ENCODE measurements around the gene BAZ1B.
"Not testable (repeated sequence)": the region's sequence is repeated elsewhere in the genome, so short reads cannot be mapped to it uniquely, and the experiment has no call there.

The BAZ1B gene

GRCh38 chr7:73541722-73542121 lies 19.6 kb upstream of the BAZ1B start:
- no peak for DNase-seq (ENCODE audit: low read depth)

GRCh38 chr7:73539709-73540108 lies 17.6 kb upstream of the BAZ1B start:
- DNase-seq (ENCODE audit: low read depth) = no peak

- DNase-seq (ENCODE audit: low read depth) = not testable (repeated sequence)
Measured at GRCh38 chr7:73538510-73538909, 16.4 kb upstream of the BAZ1B start.

GRCh38 chr7:73537051-73537450 lies 15.0 kb upstream of the BAZ1B start:
- DNase-seq (ENCODE audit: low read depth) = no peak

GRCh38 chr7:73536479-73536878 lies 14.4 kb upstream of the BAZ1B start:
- DNase-seq (ENCODE audit: low read depth) = no peak

GRCh38 chr7:73535918-73536317 lies 13.8 kb upstream of the BAZ1B start:
- DNase-seq (ENCODE audit: low read depth) = not testable (repeated sequence)

DNA sequence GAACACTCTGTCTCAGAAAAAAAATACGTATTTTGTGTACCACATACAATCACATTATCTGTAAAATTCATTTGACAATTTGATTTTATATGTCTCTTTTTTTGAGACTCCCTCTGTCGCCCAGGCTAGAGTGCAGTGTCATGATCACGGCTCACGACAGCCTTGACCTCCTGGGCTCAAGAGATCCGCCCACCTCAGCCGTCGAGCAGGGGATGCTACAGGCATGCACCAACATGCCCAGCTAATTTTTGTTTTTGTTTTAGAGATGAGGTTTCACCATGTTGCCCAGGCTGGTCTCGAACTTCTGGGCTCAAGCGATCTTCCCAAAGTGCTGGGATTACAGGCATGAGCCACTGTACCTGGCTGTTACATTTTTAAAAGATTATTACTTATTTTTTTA lies 11.6 kb upstream of the BAZ1B start:
- no peak for DNase-seq (ENCODE audit: low read depth)

DNA sequence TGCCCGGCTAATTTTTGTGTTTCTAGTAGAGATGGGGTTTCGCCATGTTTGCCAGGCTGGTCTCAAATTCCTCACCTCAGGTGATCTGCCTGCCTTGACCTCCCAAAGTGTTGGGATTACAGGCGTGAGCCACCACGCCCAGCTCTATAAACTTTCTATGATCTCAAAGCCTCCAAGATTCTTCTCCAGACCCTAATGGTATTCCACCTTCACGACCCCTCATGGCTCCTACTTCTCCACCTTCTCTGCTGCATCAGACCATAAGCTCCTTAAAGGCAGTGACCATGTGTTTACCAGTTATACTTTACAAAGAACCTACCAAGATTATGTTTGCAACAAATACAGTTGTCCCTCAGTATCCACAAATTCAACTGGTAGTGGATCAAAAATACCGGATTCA lies 10.1 kb upstream of the BAZ1B start:
- DNase-seq (ENCODE audit: low read depth) = no peak

GRCh38 chr7:73530800-73531199 lies 8.7 kb upstream of the BAZ1B start:
- DNase-seq (ENCODE audit: low read depth) = no peak

- DNase-seq (ENCODE audit: low read depth) = no peak
Measured at GRCh38 chr7:73526896-73527821, 5.1 kb upstream of the BAZ1B start.

DNA sequence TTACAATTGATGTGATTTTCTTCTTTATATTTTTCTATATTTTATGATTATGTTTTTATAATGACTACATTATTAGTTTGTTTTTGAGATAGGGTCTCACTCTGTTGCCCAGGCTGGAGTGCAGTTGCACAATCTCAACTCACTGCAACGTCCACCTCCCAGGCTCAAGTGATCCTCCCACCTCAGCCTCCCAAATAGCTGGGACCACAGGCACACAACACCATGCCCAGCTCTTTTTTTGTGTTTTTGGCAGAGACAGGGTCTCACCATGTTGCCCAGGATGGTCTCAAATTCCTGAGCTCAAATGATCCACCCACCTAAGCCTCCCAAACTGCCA lies 4.0 kb upstream of the BAZ1B start:
- not testable (repeated sequence) for DNase-seq (ENCODE audit: low read depth)

DNA sequence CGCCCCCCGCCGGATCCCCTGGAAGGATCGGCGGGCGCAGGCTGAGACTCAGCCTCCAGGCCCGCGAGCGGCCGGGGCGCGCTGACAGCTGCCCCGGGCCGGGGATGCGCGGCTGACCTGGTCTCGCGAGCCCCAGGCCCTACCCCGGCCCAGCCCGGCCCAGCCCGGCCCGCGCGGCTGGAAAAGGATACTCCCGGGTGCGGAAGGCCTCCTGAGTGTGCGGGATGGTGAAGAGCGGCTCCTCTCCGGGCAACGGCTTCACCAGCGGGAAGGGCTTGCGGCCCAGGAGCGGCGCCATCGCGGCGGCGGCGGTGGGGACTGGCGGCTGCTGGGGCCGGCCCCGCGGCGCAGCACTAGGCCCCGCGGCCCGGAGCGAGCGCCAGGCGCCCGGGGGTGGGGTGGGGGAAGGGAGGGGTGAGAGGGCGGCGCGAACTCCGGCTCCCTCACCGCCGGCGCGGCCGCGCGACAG lies 423 bp downstream of the BAZ1B start:
- no peak for DNase-seq (ENCODE audit: low read depth)

GRCh38 chr7:73520673-73521635 lies 1.1 kb downstream of the BAZ1B start:
- peak; percentile 1 for DNase-seq (ENCODE audit: low read depth)

GRCh38 chr7:73519867-73520672 lies 2.0 kb downstream of the BAZ1B start:
- DNase-seq (ENCODE audit: low read depth) = peak; percentile 11

GRCh38 chr7:73518470-73518869 lies 3.6 kb downstream of the BAZ1B start:
- no peak for DNase-seq (ENCODE audit: low read depth)

- DNase-seq (ENCODE audit: low read depth) = no peak
Measured at GRCh38 chr7:73517241-73517995, 4.7 kb downstream of the BAZ1B start.

DNA sequence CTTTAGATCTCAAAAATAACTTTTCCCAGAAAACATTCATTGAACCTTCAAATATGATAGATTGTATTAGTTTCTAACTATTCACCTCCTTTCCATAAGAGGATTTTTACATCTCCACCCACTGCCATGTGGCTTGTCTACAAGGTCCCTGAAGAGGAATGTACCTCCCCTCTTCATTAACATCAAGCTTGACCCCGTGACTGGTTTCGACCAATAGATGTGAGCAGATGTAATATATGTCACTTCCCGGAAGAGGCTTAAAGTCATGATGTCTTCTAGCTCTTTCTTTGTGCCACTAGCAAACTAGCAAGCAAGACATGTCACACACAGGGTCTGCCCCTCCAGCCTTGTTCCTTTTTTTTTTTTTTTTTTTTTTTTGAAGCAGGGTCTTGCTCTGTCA lies 6.9 kb downstream of the BAZ1B start:
- DNase-seq (ENCODE audit: low read depth) = no peak

DNA sequence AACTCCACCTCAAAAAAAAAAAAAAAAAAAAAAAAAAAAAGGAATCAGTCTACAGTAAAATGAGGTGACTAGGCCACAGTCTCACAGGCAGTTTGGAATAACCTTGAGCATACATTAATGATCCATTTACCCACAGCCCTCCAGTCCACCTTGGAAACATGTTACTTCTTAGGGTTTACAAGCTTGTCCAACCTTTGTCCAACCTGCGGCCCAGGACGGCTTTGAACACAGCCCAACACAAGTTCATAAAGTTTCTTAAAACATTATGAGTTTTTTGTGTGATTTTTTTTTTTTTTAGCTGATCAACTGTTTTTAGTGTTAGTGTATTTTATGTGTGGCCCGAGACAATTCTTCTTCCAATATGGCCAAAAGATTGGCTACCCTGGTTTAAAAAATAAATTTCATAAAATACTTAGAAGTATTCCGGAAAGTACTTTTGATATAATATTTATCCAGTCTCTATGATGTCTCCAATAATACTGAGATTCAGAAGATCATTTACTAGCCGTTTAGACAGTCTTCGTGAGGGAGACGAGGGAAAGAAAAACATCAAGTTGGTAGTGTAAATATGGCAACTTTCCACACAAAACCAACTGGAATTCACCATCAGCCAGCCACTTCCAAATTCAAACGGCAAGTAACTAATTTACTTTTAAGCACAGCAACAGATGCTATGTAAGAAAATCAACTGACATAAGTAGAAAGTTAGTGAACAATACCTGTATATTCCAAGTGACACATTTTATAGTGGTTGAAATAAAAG lies 9.9 kb downstream of the BAZ1B start:
- DNase-seq (ENCODE audit: low read depth) = no peak

GRCh38 chr7:73509463-73509862 lies 12.6 kb downstream of the BAZ1B start:
- DNase-seq (ENCODE audit: low read depth) = no peak

GRCh38 chr7:73507556-73507955 lies 14.5 kb downstream of the BAZ1B start:
- no peak for DNase-seq (ENCODE audit: low read depth)
